Measurements from ENCODE around the gene NOL12.

NOL12 gene

GRCh38 chr22:37659897-37660708 is 26.0 kb upstream of the NOL12 start:
- in situ Hi-C loops (cut with MboI; ENCODE audit: low pct_unique_long_range_greater_than_20kb, low sequenced_read_pairs, unreplicated experiment): no loop called here
- no peak for DNase-seq (ENCODE audit: low spot score)
- TF ChIP-seq CTCF (IDR thresholded peaks at IDR 0.05; ENCODE audit: extremely low read depth, insufficient read depth, missing control alignments): no peak

- TF ChIP-seq CTCF (IDR thresholded peaks at IDR 0.05; ENCODE audit: extremely low read depth, insufficient read depth, missing control alignments): no peak
- no peak for DNase-seq (ENCODE audit: low spot score)
- in situ Hi-C loops (cut with MboI; ENCODE audit: low pct_unique_long_range_greater_than_20kb, low sequenced_read_pairs, unreplicated experiment): no loop called here
Observed at GRCh38 chr22:37660709-37661045, 25.5 kb upstream of the NOL12 start.

GRCh38 chr22:37661160-37661924 is 24.8 kb upstream of the NOL12 start:
- in situ Hi-C loops (cut with MboI; ENCODE audit: low pct_unique_long_range_greater_than_20kb, low sequenced_read_pairs, unreplicated experiment): no loop called here
- TF ChIP-seq CTCF (IDR thresholded peaks at IDR 0.05; ENCODE audit: extremely low read depth, insufficient read depth, missing control alignments): peak; percentile 62
- DNase-seq (ENCODE audit: low spot score): no peak

GRCh38 chr22:37662039-37662438 is 24.1 kb upstream of the NOL12 start:
- TF ChIP-seq CTCF (IDR thresholded peaks at IDR 0.05; ENCODE audit: extremely low read depth, insufficient read depth, missing control alignments): no peak
- in situ Hi-C loops (cut with MboI; ENCODE audit: low pct_unique_long_range_greater_than_20kb, low sequenced_read_pairs, unreplicated experiment): no loop called here

GRCh38 chr22:37663521-37664140 is 22.5 kb upstream of the NOL12 start:
- in situ Hi-C loops (cut with MboI; ENCODE audit: low pct_unique_long_range_greater_than_20kb, low sequenced_read_pairs, unreplicated experiment): no loop called here
- TF ChIP-seq CTCF (IDR thresholded peaks at IDR 0.05; ENCODE audit: extremely low read depth, insufficient read depth, missing control alignments): no peak
- DNase-seq (ENCODE audit: low spot score): no peak

More at GRCh38 chr22:37662039-37662438, 24.1 kb upstream of the NOL12 start:
- no peak for DNase-seq (ENCODE audit: low spot score)

- TF ChIP-seq CTCF (IDR thresholded peaks at IDR 0.05; ENCODE audit: extremely low read depth, insufficient read depth, missing control alignments): no peak
- in situ Hi-C loops (cut with MboI; ENCODE audit: low pct_unique_long_range_greater_than_20kb, low sequenced_read_pairs, unreplicated experiment): no loop called here
- DNase-seq (ENCODE audit: low spot score): no peak
Observed at GRCh38 chr22:37664249-37665101, 21.7 kb upstream of the NOL12 start.

Data from GM13977 (cell line).